Erythroblast (primary cell): ENCODE results near the gene IRAK2.

Experiments
- GATA1 ChIP-seq: IDR thresholded peaks from 2 replicates; pipeline ENCODE4 v1.6.1; 2011; ENCODE audit warnings: low read depth, mild to moderate bottlenecking, control low read depth, low read length, moderate library complexity
- POLR2A ChIP-seq: IDR thresholded peaks from 2 replicates; pipeline ENCODE4 v1.6.1; 2011; ENCODE audit warnings: mild to moderate bottlenecking, low read length

DNA sequence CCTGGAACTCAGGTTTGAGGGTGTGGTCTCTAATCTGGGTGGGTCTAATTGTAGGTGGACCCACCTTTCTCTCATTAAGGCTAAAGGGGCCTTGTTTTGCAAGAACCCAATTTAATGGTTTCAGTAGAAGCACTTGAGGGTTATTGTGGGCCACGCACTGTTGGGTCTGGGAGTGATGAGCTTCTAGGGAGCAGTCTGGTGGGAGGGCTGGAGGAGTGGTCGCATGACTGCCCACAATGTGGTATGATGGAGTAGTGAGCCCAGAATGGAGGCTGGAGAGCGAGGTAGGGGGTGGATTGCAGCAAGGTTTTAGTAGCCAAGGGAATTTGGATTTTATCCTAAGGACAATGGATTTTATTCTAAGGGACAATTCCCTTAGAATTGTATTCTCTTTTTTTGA lies 86.3 kb downstream of the IRAK2 start:
- TF ChIP-seq POLR2A, result no peak
- no peak for TF ChIP-seq GATA1
